Retinal pigment epithelial cell (primary cell): Measurements from ENCODE around the gene CPNE4.
A peak's percentile ranks its signal among the peaks of the same experiment; 100 is the strongest.
"Not testable (repeated sequence)": the region's sequence is repeated elsewhere in the genome, so short reads cannot be mapped to it uniquely, and the experiment has no call there.

Experiments
- DNase-seq: peaks from one replicate; pipeline ENCODE4 v3.0.0-alpha.2; 2010; ENCODE audit warnings: low read depth
- H3K4me3 ChIP-seq: 2 replicates; pipeline ENCODE4 v1.5.1; 2011; ENCODE audit warnings: mild to moderate bottlenecking, low read length, control low read depth, moderate library complexity
- CTCF ChIP-seq: conservative IDR thresholded peaks from 2 replicates; pipeline ENCODE4 v1.5.1; 2011; ENCODE audit warnings: low read depth, low read length, control low read depth, inconsistent platforms

The CPNE4 gene

GRCh38 chr3:131896285-131896684 is 138.5 kb downstream of the CPNE4 start:
- H3K4me3 ChIP-seq, result no peak overlapping the region
- no peak for TF ChIP-seq CTCF
- DNase-seq, result no peak

GRCh38 chr3:131895766-131896165 is 139.0 kb downstream of the CPNE4 start:
- no peak overlapping the region for H3K4me3 ChIP-seq
- no peak for TF ChIP-seq CTCF
- DNase-seq, result no peak

- DNase-seq, result no peak
- peak; percentile 27 for TF ChIP-seq CTCF
Observed at GRCh38 chr3:131892331-131892730, 142.5 kb downstream of the CPNE4 start.

GRCh38 chr3:131885871-131886270 is 148.9 kb downstream of the CPNE4 start:
- H3K4me3 ChIP-seq, DNase-seq: not testable (repeated sequence)

More at GRCh38 chr3:131892331-131892730, 142.5 kb downstream of the CPNE4 start:
- no peak overlapping the region for H3K4me3 ChIP-seq

GRCh38 chr3:131883711-131884407 is 151.0 kb downstream of the CPNE4 start:
- DNase-seq, result no peak
- H3K4me3 ChIP-seq, result no peak overlapping the region
- no peak for TF ChIP-seq CTCF

GRCh38 chr3:131883086-131883485 is 151.7 kb downstream of the CPNE4 start:
- DNase-seq, result no peak
- no peak overlapping the region for H3K4me3 ChIP-seq
- no peak for TF ChIP-seq CTCF

GRCh38 chr3:131881777-131882176 is 153.0 kb downstream of the CPNE4 start:
- no peak for DNase-seq
- H3K4me3 ChIP-seq, result no peak overlapping the region
- no peak for TF ChIP-seq CTCF

GRCh38 chr3:131880948-131881347 is 153.9 kb downstream of the CPNE4 start:
- H3K4me3 ChIP-seq, result no peak overlapping the region
- no peak for DNase-seq
- no peak for TF ChIP-seq CTCF
